HG03342 (cell line): ENCODE data around the gene CGGBP1.

Experiments used
- ATAC-seq: cut with Tn5 transposase; IDR thresholded peaks from one replicate; pipeline ENCODE4 v1.9.1; 2021; ENCODE audit warnings: mild to moderate bottlenecking, moderate library complexity; ENCODE audit not compliant: unreplicated experiment

The CGGBP1 gene

GRCh38 chr3:88058581-88059379 is at the start of gene CGGBP1, which contains the start of gene ZNF654:
CGGBP1 (minus strand) TSS chr3:88059005; CDS start chr3:88055976, 3,029 bp downstream.
ZNF654 (plus strand) TSS chr3:88059255; CDS start chr3:88059320, 65 bp downstream.
- ATAC-seq: peak; percentile 94

DNA sequence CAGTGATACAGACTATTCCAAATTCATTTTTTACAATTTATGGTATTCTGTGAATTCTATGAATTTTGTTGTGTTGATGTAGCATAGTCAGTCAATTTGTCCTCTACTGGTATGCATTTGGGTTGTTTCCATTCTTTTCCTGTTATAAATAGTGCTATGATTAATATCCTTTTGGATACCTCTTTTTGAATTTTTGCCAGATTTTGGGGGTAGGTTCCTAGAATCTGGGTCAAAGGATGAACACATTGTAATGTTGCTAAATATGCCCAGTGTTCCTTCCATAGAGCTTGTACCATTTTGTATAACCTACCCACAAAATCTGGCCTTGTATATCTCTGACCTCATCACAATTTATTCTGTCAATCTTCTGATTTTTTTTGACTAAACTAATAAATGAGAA is 46.5 kb upstream of the CGGBP1 start:
- no peak for ATAC-seq

DNA sequence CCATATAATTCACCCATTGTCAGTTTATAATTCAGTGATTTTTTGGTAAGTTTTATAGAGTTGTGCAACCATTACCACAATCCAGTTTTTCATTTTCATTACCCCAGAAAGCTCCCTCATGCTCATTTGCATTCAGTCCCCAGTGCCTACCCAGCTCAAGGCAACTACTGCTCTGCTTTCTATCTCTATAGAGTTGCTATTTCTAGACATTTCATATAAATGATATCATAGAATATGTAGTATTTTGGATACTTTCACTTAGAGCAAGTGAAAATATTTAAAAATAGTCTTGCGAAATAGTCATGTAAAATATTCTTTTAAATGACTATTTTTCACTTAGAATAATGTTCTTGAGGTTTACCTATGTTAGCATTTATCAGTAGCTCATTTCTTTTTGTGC is 42.3 kb upstream of the CGGBP1 start:
- ATAC-seq: peak; percentile 69

DNA sequence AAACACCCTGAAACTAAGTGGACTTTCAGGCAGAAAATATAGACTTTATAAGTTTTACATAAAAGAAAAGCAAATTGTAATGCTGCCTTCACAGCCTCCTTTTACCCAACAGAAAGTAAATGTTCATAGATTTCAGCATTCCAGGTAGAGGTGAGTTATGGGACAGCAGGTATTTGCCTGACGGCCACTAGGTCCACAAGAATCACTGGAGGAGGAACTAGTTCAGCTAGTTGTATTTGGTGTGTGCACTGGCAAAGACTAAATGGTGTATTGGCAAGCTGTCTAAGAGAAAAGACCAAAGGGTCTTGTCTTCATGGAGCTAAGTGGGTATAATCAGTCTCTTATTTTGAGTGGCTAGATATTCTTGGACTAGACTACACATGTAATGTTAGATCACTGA is 34.5 kb upstream of the CGGBP1 start:
- ATAC-seq: no peak

DNA sequence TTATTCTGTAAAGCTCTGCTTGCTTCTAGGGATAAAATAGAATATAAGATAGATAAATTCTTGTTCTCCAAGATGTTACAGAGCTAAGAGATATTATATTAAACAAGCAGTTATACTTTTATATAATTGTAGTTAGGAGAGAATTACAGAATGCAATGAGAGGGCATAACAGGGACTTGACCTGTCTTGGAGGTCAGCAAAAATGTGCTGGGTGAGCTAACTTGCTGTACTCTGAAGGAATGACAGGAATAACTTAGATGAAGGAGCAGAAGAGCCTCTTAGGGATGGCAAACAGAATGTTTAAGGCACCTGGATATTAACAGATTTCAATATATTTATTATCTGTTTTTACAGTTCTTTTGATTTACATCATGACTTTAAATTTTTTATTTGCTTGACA is 33.5 kb upstream of the CGGBP1 start:
- no peak for ATAC-seq

- no peak for ATAC-seq
Measured at GRCh38 chr3:88090681-88091080, 31.9 kb upstream of the CGGBP1 start.

DNA sequence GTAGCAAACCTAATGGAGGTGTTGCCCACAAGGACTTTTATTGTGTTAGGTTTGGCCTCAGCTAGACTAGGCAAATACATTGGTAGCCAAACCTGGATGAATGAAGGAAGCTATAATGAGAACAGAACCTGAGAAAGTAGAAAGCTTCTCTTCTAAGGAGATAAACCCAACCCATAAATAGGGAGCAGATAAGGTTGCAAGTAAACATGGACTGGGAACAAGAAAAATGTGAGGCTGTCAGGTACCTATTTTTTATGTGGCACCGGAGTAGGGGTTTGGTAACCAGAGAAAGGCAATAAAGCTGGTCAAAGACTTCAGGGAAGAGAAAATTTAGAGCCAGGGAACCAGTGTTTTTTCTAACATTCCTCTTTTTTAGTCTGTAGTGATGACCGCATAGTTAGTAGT is 25.3 kb upstream of the CGGBP1 start:
- ATAC-seq: no peak

DNA sequence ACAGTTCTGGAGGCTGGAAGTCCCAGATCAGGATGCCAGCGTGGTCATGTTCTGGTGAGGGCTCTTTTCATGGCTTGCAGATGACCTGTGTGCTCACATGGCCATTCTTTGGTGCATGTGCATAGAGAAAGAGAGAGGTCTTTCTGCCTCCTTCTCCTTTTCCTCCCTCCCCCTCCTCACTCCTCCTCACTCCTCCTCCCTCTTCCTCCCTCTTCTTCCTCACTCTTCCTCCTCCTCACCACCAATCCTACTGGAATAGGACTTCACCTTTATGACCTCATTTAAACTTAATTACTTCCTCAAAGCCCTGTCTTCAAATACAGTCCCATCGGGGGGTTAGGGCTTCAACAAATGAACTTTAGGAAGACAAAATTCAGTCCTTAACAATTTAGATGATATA is 24.0 kb upstream of the CGGBP1 start:
- ATAC-seq: no peak

DNA sequence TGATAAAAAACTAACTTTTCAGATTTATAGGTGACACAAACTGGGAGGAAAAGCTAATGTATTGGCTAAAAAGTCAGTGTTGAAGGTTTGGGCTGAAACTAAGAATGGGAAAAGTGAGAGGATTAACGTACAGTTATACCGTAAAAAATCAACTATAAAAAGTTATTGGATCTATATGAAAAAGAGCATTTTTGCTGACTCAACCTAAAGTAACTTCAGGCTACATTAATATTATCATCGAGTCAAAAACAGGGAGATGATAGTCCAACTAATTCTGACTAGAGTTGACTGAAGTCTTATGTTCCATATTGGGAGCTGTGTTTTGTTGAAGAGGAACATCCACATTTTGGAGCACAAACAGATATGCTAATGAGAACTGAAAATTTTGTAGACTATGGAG is 20.1 kb upstream of the CGGBP1 start:
- no peak for ATAC-seq

- no peak for ATAC-seq
Measured at GRCh38 chr3:88076712-88077111, 17.9 kb upstream of the CGGBP1 start.

DNA sequence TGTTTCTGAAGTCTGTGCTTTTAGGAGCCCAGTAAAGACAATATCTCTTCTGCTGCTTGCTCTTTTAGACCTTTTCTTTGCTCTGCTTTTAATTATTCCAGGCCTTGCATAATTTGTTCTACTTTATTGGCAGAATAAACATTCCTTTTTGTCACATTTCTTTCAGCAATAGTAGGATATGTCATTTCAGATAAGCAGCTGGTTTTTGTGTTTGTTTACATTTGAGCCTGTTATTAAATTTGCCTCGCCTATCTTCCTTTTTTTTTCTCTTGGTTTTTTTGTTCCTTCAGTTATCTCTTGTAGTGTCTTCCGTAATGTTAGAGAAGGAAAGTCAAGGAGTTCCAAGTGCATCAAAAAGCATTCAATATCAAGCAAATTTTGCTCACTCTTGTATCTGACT is 16.7 kb upstream of the CGGBP1 start:
- ATAC-seq: no peak

DNA sequence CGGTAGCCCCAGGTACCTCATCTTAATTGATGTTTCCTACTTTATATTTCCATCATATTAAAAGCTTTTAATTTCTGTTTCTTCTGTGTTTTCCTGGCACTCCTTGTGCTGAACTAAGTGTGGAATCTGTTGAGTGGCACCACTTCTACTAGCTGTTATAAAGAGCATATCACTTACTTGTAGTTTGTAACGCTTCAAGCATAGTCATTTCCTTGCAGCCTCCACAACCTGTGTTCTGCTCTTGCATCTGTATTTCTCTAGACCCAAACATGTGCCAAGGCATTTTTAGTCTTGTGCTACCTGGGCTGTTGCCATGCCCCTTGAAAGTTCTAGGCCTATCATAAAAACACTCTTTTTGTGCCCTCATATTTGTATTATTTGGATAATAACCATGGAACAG is 16.3 kb upstream of the CGGBP1 start:
- no peak for ATAC-seq

- no peak for ATAC-seq
Measured at GRCh38 chr3:88061746-88062145, 2.9 kb upstream of the CGGBP1 start.

DNA sequence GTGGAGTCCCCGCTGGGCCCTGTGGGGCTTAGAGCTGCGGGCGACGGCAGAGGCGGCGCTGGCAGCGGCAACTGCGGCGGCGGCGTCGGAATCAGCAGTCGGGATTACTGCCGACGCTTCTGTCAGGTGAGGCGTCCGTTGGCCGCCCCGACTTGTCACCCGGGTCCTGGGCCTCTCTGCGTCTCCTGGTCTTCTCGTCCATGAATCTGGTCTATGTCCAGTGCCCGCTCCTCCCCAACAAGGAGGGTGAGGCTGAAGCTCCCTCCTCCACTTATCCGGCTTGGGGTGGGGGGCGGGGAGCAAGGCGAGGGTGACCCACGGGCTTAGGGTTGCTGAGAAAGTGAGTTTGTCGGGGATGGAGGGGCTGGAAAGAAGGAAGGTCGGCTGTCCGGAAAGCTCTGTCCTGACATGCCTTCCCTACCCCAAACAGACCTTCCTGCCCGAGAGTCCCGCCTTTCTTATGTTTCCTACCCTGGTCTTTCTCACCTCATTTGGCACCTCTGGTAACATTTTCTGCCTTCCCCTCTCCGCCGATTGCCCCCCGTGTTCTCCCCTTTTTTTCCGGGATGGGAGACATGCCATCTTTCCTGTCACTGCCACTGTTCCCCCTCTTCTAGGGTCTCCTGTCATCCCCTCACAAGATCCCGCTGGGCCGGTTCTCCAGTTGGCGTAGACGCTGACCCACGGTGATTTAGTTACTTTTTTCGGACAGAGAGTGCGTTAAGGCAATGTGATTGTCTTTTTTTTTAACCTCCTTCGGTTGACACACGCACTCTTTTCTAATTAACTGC is 770 bp upstream of the CGGBP1 start:
- ATAC-seq: peak; percentile 9

DNA sequence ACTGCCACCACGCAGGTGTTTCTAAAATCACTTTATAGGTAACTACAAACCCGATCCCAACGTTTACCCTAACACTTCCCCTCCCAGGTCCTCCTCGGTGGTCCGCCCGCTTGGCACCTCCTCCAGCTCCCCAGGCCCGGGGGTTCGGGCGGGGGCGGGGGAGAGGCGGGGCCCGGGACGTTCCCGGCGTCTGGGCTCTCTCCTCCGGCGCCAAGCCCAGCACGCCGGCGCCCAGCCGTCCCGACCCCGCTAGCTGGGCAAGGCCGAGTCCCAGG is 562 bp downstream of the CGGBP1 start:
- peak; percentile 20 for ATAC-seq

GRCh38 chr3:88057630-88058305 is 1.0 kb downstream of the CGGBP1 start:
- ATAC-seq: no peak

- no peak for ATAC-seq
Measured at GRCh38 chr3:88046766-88047165, 12.0 kb downstream of the CGGBP1 start.

GRCh38 chr3:88044411-88044810 is 14.4 kb downstream of the CGGBP1 start:
- ATAC-seq: no peak

- ATAC-seq: no peak
Measured at GRCh38 chr3:88041005-88041404, 17.8 kb downstream of the CGGBP1 start.

- no peak for ATAC-seq
Measured at GRCh38 chr3:88040529-88040928, 18.3 kb downstream of the CGGBP1 start.

DNA sequence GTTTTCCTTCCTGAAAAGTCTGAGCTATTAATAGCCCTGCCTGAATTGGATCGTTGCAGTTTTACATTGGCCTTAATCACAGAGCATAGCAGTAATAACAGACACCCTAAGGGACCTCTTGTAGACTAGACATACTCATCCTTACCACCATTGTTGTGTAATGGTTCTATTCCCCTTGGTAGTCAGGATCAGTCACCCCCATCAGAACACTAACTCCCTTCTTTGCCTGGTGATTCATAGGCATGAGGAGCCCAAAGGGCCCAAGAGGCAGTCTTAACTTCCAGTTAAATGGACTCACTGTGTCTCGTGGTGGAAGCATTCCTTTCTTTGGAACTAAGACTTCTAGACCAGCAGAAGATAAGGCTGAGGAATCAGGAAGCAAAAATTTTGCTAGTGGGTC is 20.2 kb downstream of the CGGBP1 start:
- no peak for ATAC-seq

- no peak for ATAC-seq
Measured at GRCh38 chr3:88036221-88036620, 22.6 kb downstream of the CGGBP1 start.
